ENCODE results near the gene SMARCD1. TPM values are rescaled to one million over a fixed set of nuclear protein-coding genes. Genes with fewer than 3 reads are reported as not detected.
A peak's percentile ranks its signal among the peaks of the same experiment; 100 is the strongest.

SMARCD1 gene
- total and polyA plus RNA-seq, 11 donors: 8.5 to 35.7 (median 19.3) TPM

GRCh38 chr12:50099302-50100008, 14.3 kb downstream of the SMARCD1 start:
- Histone ChIP-seq H3K27ac (peak overlapping the region in 1 of 12 donors; percentile 43), H3K27me3 (no peaks in the 10 kb centered on the region), H3K4me3 (no peak overlapping the region), H3K9me3 (no peaks in the 10 kb centered on the region), H3K4me1 (peaks cover 0 to 26% (median 14%) of the 10 kb centered on the region in 12 donors), H3K36me3 (peaks cover 2 to 76% (median 63%) of the 10 kb centered on the region in 9 donors)
- 72 to 76% (median 74%) methylated on average over 5 of the region's 5 CpGs for WGBS, 4 donors
- intact Hi-C loops (cut with DNase I): loop anchor here in 1 of 10 donors (10.0 kb wide), 1 partner anchor 215 kb away; no protein-coding TSS in a partner anchor
- DNase-seq: no peak
- peak in 1 of 4 donors; percentile 12 for ATAC-seq
- TF ChIP-seq CTCF (IDR thresholded peaks at IDR 0.05) (no peak), POLR2A (IDR thresholded peaks at IDR 0.05) (no peak)

- no peak overlapping the region for H3K4me3 ChIP-seq
These were observed 15.4 kb downstream of the SMARCD1 start for GRCh38 chr12:50100561-50100960.

GRCh38 chr12:50101663-50102062, 16.5 kb downstream of the SMARCD1 start:
- peak in 10 of 12 donors; percentile 17 to 50 (median 32) for TF ChIP-seq CTCF (IDR thresholded peaks at IDR 0.05)
- no peak for TF ChIP-seq POLR2A (IDR thresholded peaks at IDR 0.05)
- H3K4me1 ChIP-seq: peaks cover 2 to 36% (median 18%) of the 10 kb centered on the region in 12 donors
- ATAC-seq: no peak
- H3K36me3 ChIP-seq: peaks cover 0 to 54% (median 41%) of the 10 kb centered on the region in 9 donors
- H3K27ac ChIP-seq: no peak overlapping the region
- intact Hi-C loops (cut with DNase I): no loop called here
- WGBS, 4 donors: 78 to 83% (median 78%) methylated on average over 3 of the region's 3 CpGs
- H3K4me3 ChIP-seq: no peak overlapping the region
- H3K27me3 ChIP-seq: no peaks in the 10 kb centered on the region
- DNase-seq: no peak
- H3K9me3 ChIP-seq: no peaks in the 10 kb centered on the region

More at GRCh38 chr12:50100561-50100960, 15.4 kb downstream of the SMARCD1 start:
- H3K27me3 ChIP-seq: no peaks in the 10 kb centered on the region
- WGBS, 4 donors: 86 to 92% (median 87%) methylated on average over 3 of the region's 3 CpGs
- intact Hi-C loops (cut with DNase I): no loop called here
- peaks cover 0 to 65% (median 52%) of the 10 kb centered on the region in 9 donors for H3K36me3 ChIP-seq
- ATAC-seq: no peak
- peaks cover 2 to 36% (median 18%) of the 10 kb centered on the region in 12 donors for H3K4me1 ChIP-seq
- H3K9me3 ChIP-seq: no peaks in the 10 kb centered on the region
- DNase-seq: no peak
- H3K27ac ChIP-seq: no peak overlapping the region
- no peak for TF ChIP-seq POLR2A (IDR thresholded peaks at IDR 0.05)
- TF ChIP-seq CTCF (IDR thresholded peaks at IDR 0.05): no peak

- H3K36me3 ChIP-seq: peaks cover 0 to 49% (median 36%) of the 10 kb centered on the region in 9 donors
- no peak for ATAC-seq
- DNase-seq: no peak
- H3K27me3 ChIP-seq: no peaks in the 10 kb centered on the region
- H3K4me1 ChIP-seq: peaks cover 2 to 36% (median 18%) of the 10 kb centered on the region in 12 donors
- H3K9me3 ChIP-seq: no peaks in the 10 kb centered on the region
- no peak for TF ChIP-seq CTCF (IDR thresholded peaks at IDR 0.05)
- TF ChIP-seq POLR2A (IDR thresholded peaks at IDR 0.05): no peak
- peak overlapping the region in 1 of 12 donors; percentile 6 for H3K27ac ChIP-seq
- intact Hi-C loops (cut with DNase I): no loop called here
- WGBS, 4 donors: 73 to 90% (median 79%) methylated on average over 2 of the region's 2 CpGs
- no peak overlapping the region for H3K4me3 ChIP-seq
These were observed 17.0 kb downstream of the SMARCD1 start for GRCh38 chr12:50102131-50102531.
